Coronary artery (tissue), 2 donors: ENCODE data around the gene PIK3CD.

Experiments
- DNase-seq: peaks from one replicate; pipeline ENCODE4 v3.0.0-alpha.2; 2017; ENCODE audit warnings: low spot score
- H3K27ac ChIP-seq, 2 donors: fragments of 200-600 bp; sonication (generic); one replicate each; pipeline ENCODE4 v1.5.1; 2016 to 2019
- H3K4me3 ChIP-seq: fragments of 200-600 bp; sonication (generic); 2 replicates; pipeline ENCODE4 v1.5.1; 2016; ENCODE audit warnings: mild to moderate bottlenecking, moderate library complexity
- CTCF ChIP-seq: fragments of 200-600 bp; sonication (generic); IDR thresholded peaks from one replicate; pipeline ENCODE4 v1.5.1; 2019; ENCODE audit warnings: antibody characterized with exemption

The PIK3CD gene

GRCh38 chr1:9764550-9764949 lies 113.0 kb downstream of the PIK3CD start:
- DNase-seq = no peak
- TF ChIP-seq CTCF = no peak
- Histone ChIP-seq H3K4me3 (no peak overlapping the region), H3K27ac (no peak overlapping the region)

GRCh38 chr1:9766759-9767442 lies 115.4 kb downstream of the PIK3CD start:
- no peak for TF ChIP-seq CTCF
- no peak for DNase-seq
- H3K4me3 ChIP-seq = no peak overlapping the region
- H3K27ac ChIP-seq = no peak overlapping the region

- DNase-seq = no peak
- no peak for TF ChIP-seq CTCF
- H3K4me3 ChIP-seq = no peak overlapping the region
- H3K27ac ChIP-seq = no peak overlapping the region
These were observed 116.6 kb downstream of the PIK3CD start for GRCh38 chr1:9767964-9768668.

GRCh38 chr1:9768983-9769382 lies 117.5 kb downstream of the PIK3CD start:
- Histone ChIP-seq H3K27ac (no peak overlapping the region), H3K4me3 (no peak overlapping the region)
- TF ChIP-seq CTCF = no peak
- no peak for DNase-seq

GRCh38 chr1:9770298-9770697 lies 118.8 kb downstream of the PIK3CD start:
- TF ChIP-seq CTCF = no peak
- DNase-seq = no peak
- Histone ChIP-seq H3K4me3 (no peak overlapping the region), H3K27ac (no peak overlapping the region)

GRCh38 chr1:9774712-9775679 lies 123.5 kb downstream of the PIK3CD start:
- no peak for DNase-seq
- no peak for TF ChIP-seq CTCF
- Histone ChIP-seq H3K27ac (no peak overlapping the region), H3K4me3 (no peak overlapping the region)
